SKM-1 treated with dmso at 0.1 percent for 144 hours (cell line): ENCODE data around the gene KIAA1755.
A peak's percentile ranks its signal among the peaks of the same experiment; 100 is the strongest.

Experiments
- DNase-seq: peaks from one replicate; lab custom pipeline; 2025; ENCODE audit not compliant: unreplicated experiment; lab: John Stamatoyannopoulos, UW

The KIAA1755 gene

GRCh38 chr20:38190936-38191371 is 69.6 kb downstream of the KIAA1755 start:
- DNase-seq, result no peak

- no peak for DNase-seq
Measured at GRCh38 chr20:38190166-38190565, 70.4 kb downstream of the KIAA1755 start.

GRCh38 chr20:38187517-38187916 is 73.0 kb downstream of the KIAA1755 start:
- DNase-seq, result no peak

GRCh38 chr20:38186788-38187221 is 73.7 kb downstream of the KIAA1755 start:
- no peak for DNase-seq

GRCh38 chr20:38184101-38184500 is 76.4 kb downstream of the KIAA1755 start:
- DNase-seq, result no peak

- DNase-seq, result no peak
Measured at GRCh38 chr20:38181971-38182370, 78.6 kb downstream of the KIAA1755 start.

- no peak for DNase-seq
Measured at GRCh38 chr20:38181207-38181801, 79.2 kb downstream of the KIAA1755 start.

- DNase-seq, result no peak
Measured at GRCh38 chr20:38180781-38181180, 79.8 kb downstream of the KIAA1755 start.

- DNase-seq, result no peak
Measured at GRCh38 chr20:38179846-38180245, 80.7 kb downstream of the KIAA1755 start.

- DNase-seq, result no peak
Measured at GRCh38 chr20:38178581-38178980, 82.0 kb downstream of the KIAA1755 start.

GRCh38 chr20:38178065-38178491 is 82.5 kb downstream of the KIAA1755 start:
- DNase-seq, result peak; percentile 65

GRCh38 chr20:38177201-38177600 is 83.3 kb downstream of the KIAA1755 start:
- no peak for DNase-seq

- no peak for DNase-seq
Measured at GRCh38 chr20:38175304-38176180, 85.0 kb downstream of the KIAA1755 start.

GRCh38 chr20:38173237-38174156 is 87.0 kb downstream of the KIAA1755 start:
- DNase-seq, result no peak

- no peak for DNase-seq
Measured at GRCh38 chr20:38172408-38172807, 88.1 kb downstream of the KIAA1755 start.

- DNase-seq, result no peak
Measured at GRCh38 chr20:38171675-38172043, 88.9 kb downstream of the KIAA1755 start.

GRCh38 chr20:38170826-38171674 is 89.5 kb downstream of the KIAA1755 start:
- DNase-seq, result no peak

GRCh38 chr20:38170219-38170825 is 90.2 kb downstream of the KIAA1755 start:
- DNase-seq, result no peak

GRCh38 chr20:38169636-38170193 is 90.8 kb downstream of the KIAA1755 start:
- no peak for DNase-seq
